Measurements from ENCODE around the gene SPG7. TPM values are rescaled to one million over a fixed set of nuclear protein-coding genes. Genes with fewer than 3 reads are reported as not detected.
"Not testable (repeated sequence)": the region's sequence is repeated elsewhere in the genome, so short reads cannot be mapped to it uniquely, and the experiment has no call there.

The SPG7 gene
- total RNA-seq, 8 experiments from 2014 or later: 47.7 to 134 (median 71.6) TPM

DNA sequence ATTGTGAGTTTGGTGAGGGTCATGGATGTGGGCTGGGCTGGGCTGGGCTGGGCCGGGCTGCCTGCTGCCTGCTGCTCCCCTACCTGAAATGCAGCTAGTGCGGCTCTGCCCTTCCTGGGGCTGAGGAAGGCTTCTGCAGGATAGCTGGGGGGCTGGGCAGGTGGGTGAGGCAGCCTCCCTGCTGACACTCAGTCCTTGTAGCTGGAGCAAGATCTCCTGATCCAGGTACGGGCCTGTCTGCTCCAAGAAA lies 57.0 kb downstream of the SPG7 start:
- WGBS, 10 experiments: no CpG with 5 or more reads among the region's 3 CpGs
- in situ Hi-C loops (cut with MboI; ENCODE audit: low pct_unique_long_range_greater_than_20kb in 2 of 9, low sequenced_read_pairs in 9 of 9, unreplicated experiment in 9 of 9): no loop called here
- no peak overlapping the region for H3K4me3 ChIP-seq
- no peak overlapping the region for H3K27ac ChIP-seq
- H3K4me1 ChIP-seq (replicated peaks in 1 of 2): peaks cover 25 to 33% of the 10 kb centered on the region in 2 donors
- ATAC-seq (replicated peaks in 6 of 8): peak in 3 of 8 experiments; percentile 3 to 5 (median 4)

DNA sequence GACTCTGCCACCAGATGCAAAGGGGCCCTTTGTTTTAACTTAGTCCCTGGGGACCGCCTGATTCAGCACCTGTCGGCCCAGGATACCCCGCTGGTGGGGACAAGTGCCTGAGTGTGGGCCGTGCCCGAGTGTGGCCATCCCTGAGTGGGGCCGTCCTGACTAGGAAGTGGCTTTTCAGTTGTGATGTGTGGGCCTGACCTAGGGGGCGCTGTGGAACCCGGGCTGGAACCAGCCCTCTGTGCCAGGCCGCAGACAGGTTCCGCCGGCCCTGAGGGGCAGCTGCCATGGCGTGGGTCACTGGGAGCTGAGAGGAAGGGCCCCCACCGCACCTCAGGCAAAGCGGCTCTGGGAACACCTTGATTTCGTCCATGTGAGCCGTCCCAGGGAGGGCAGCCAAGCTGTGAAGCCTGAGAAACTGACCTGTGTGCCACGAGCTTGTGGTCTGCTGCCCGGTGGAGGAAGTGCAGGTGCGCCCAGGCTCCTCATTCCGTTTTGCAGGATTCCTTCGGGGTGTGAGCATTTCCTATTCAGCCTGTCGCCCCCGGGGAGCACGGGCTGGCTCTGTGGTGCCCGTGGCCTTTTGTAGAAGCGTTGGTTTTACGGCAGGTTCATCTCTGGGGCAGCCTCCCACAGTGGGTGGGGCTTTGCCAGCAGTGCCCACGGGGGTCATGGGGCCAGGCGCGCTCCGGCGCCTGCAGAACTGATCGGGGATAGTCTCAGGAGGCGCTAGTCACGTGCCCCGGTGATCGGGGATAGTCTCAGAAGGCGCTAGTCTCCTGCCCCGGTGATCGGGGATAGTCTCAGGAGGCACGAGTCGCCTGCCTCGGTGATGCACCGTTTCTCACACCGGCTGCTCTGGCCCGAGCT lies 57.5 kb downstream of the SPG7 start:
- Histone ChIP-seq H3K4me3 (peak overlapping the region in 2 of 5 donors; percentile 8 to 10), H3K4me1 (replicated peaks in 1 of 2) (peaks cover 25 to 33% of the 10 kb centered on the region in 2 donors), H3K27ac (peak overlapping the region in 1 of 2 donors; percentile 8)
- in situ Hi-C loops (cut with MboI; ENCODE audit: low pct_unique_long_range_greater_than_20kb in 2 of 9, low sequenced_read_pairs in 9 of 9, unreplicated experiment in 9 of 9): no loop called here
- ATAC-seq (replicated peaks in 6 of 8): peak; percentile 42 to 82 (median 62)
- 0 to 17% (median 2%) methylated on average over 1 to 20 of the region's 46 CpGs; no CpG with 5 or more reads in 3 of the 10 experiments for WGBS, 10 experiments

DNA sequence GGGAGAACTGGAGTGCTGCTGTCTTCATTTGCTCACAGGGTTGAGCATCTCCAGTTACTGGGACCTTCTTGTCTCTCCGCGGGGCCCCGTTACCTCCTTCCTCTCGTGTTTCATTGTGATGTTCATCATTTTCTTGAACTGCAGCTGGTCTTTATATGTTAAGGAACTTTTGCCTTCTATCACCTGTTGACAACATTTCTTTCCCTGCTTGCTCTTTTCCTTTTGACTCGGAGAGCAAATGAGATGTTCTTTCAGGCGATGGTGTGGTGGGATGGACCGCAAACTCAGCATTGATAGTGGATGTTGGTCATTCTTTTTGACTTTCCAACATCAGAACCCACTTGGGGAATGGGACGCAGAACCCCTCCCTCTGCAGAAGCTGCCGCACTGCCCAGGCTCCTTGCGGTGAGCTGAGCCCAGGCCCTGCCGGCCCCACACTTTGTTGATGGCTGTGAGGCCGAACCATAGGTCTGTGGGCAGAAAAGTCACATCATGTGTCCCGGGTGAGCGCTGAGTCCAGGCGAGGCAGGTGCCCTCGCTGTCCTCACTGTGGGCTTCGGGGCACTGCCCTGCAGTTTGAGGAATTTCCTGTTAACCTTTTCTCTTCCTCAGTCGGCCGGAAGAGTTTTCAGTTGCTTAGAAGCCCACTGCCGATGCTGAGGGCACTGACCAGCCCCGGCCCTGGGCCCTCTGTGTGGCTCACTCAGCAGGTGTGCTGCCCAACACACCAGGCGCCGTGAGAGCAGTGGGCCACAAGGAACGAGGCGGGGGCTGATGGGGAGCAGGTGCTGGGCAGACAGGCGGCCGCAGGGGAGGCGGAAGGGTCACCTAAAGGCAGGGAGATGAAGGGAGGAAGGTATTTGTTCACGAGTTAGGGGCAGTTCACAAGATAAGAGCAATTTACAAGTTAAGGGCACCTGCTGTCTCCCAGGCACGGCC lies 59.7 kb downstream of the SPG7 start:
- H3K4me3 ChIP-seq: no peak overlapping the region
- no peak for ATAC-seq (replicated peaks in 6 of 8)
- in situ Hi-C loops (cut with MboI; ENCODE audit: low pct_unique_long_range_greater_than_20kb in 2 of 9, low sequenced_read_pairs in 9 of 9, unreplicated experiment in 9 of 9): no loop called here
- peaks cover 14 to 22% of the 10 kb centered on the region in 2 donors for H3K4me1 ChIP-seq (replicated peaks in 1 of 2)
- H3K27ac ChIP-seq: no peak overlapping the region
- 54 to 100% (median 78%) methylated on average over 1 to 7 of the region's 30 CpGs; no CpG with 5 or more reads in 2 of the 10 experiments for WGBS, 10 experiments

- WGBS, 10 experiments: 40 to 90% (median 75%) methylated on average over 2 to 8 of the region's 23 CpGs; no CpG with 5 or more reads in 3 of the 10 experiments
- Histone ChIP-seq H3K27ac (no peak overlapping the region), H3K4me1 (replicated peaks in 1 of 2) (peaks cover 18 to 20% of the 10 kb centered on the region in 2 donors), H3K4me3 (no peak overlapping the region)
- in situ Hi-C loops (cut with MboI; ENCODE audit: low pct_unique_long_range_greater_than_20kb in 2 of 9, low sequenced_read_pairs in 9 of 9, unreplicated experiment in 9 of 9): no loop called here
- peak in 1 of 8 experiments; percentile 1 for ATAC-seq (replicated peaks in 6 of 8)
These were observed 61.5 kb downstream of the SPG7 start for GRCh38 chr16:89569506-89570341.

GRCh38 chr16:89570342-89570923 lies 62.2 kb downstream of the SPG7 start:
- in situ Hi-C loops (cut with MboI; ENCODE audit: low pct_unique_long_range_greater_than_20kb in 2 of 9, low sequenced_read_pairs in 9 of 9, unreplicated experiment in 9 of 9): no loop called here
- no peak overlapping the region for H3K27ac ChIP-seq
- H3K4me3 ChIP-seq: no peak overlapping the region
- H3K4me1 ChIP-seq (replicated peaks in 1 of 2): peaks cover 16 to 20% of the 10 kb centered on the region in 2 donors
- ATAC-seq (replicated peaks in 6 of 8): no peak
- WGBS, 10 experiments: 60 to 86% (median 80%) methylated on average over 1 to 7 of the region's 30 CpGs; no CpG with 5 or more reads in 6 of the 10 experiments

DNA sequence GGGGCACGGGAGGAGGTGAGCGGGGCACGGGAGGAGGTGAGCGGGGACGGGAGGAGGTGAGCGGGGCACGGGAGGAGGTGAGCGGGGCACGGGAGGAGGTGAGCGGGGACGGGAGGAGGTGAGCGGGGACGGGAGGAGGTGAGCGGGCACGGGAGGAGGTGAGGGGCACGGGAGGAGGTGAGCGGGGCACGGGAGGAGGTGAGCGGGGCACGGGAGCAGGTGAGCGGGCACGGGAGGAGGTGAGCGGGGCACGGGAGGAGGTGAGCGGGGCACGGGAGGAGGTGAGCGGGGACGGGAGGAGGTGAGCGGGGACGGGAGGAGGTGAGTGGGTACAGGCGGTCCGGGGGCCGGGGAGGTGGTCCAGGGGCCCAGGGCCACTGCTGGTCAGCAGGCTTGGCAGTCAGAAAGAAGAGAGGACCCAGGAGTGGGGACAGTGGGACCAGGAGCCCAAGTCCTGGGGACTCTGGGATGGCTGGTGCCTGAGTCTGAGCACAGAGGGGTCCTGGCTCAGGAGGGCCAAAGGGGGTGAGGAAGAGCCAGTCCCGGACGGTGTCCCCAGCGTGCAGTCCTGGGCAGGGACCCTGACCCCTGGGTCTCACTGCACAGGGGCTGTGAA lies 62.9 kb downstream of the SPG7 start:
- in situ Hi-C loops (cut with MboI; ENCODE audit: low pct_unique_long_range_greater_than_20kb in 2 of 9, low sequenced_read_pairs in 9 of 9, unreplicated experiment in 9 of 9); ATAC-seq (replicated peaks in 6 of 8); H3K4me3 ChIP-seq; H3K27ac ChIP-seq: not testable (repeated sequence)
- WGBS, 10 experiments: no CpG with 5 or more reads among the region's 36 CpGs
- H3K4me1 ChIP-seq (replicated peaks in 1 of 2): peaks cover 10 to 13% of the 10 kb centered on the region in 2 donors

DNA sequence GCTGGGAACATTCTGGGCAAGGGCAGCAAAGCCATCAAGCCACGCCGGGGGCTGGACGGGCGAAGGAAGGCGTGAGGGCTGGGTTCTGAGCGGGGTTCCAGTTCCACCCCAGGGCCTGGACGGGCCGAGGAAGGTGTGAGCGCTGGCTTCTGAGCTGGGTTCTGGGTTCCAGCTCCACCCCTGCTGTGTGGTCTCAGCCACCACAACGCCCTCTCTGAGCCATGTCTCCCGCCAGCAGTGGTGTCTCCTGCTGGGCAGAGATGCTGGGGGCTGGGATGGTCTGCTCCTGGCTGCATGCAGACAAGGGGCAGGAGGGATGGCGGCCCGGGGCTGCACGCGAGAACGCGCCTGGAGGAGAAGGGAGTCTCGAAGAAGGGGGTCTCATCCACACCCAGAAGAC lies 63.4 kb downstream of the SPG7 start:
- in situ Hi-C loops (cut with MboI; ENCODE audit: low pct_unique_long_range_greater_than_20kb in 2 of 9, low sequenced_read_pairs in 9 of 9, unreplicated experiment in 9 of 9): no loop called here
- Histone ChIP-seq H3K4me1 (replicated peaks in 1 of 2) (peaks cover 4 to 8% of the 10 kb centered on the region in 2 donors), H3K4me3 (no peak overlapping the region), H3K27ac (no peak overlapping the region)
- no peak for ATAC-seq (replicated peaks in 6 of 8)
- 59 to 67% methylated on average over 3 to 17 of the region's 18 CpGs; no CpG with 5 or more reads in 8 of the 10 experiments for WGBS, 10 experiments

- Histone ChIP-seq H3K27ac (no peak overlapping the region), H3K4me1 (replicated peaks in 1 of 2) (peaks cover 4 to 8% of the 10 kb centered on the region in 2 donors), H3K4me3 (no peak overlapping the region)
- 40 to 100% (median 70%) methylated on average over 1 to 3 of the region's 14 CpGs; no CpG with 5 or more reads in 4 of the 10 experiments for WGBS, 10 experiments
- in situ Hi-C loops (cut with MboI; ENCODE audit: low pct_unique_long_range_greater_than_20kb in 2 of 9, low sequenced_read_pairs in 9 of 9, unreplicated experiment in 9 of 9): no loop called here
- no peak for ATAC-seq (replicated peaks in 6 of 8)
These were observed 63.9 kb downstream of the SPG7 start for GRCh38 chr16:89572073-89572484.

DNA sequence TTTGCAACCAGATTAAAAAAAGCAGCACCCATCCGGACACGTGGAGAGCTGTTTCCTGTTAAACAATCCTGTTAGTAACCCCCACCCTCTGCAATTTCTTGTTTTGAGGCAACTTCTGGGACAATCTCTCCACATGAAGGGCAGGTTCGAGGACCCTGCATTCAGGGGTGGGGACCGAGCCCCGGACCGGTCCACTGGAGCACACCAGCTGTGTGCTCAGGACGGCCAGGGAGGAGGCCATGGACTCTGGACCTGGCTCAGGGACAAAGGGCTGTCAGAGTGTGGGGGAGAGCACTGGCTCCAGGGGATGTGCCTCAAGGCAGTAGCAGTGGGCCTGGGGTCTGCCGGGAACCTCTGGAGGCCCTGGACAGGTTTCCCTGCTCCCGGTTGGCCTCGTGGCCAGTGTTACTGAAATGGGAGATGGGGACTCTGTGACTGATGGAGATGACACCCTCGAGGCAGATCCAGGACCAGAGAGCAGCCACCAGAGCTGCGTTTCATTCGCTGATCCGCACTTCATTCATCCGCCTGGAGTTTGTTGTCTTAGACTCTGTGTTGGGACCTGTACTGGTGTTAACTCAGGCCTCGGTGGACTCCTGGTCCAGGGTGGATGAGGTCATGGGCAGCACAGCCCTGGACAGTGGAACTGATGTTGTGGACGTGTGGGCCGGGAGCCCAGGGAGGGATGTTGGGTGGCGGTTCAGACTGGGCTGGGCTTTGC lies 64.4 kb downstream of the SPG7 start:
- WGBS, 10 experiments: 48 to 92% (median 71%) methylated on average over 2 to 8 of the region's 19 CpGs; no CpG with 5 or more reads in 6 of the 10 experiments
- in situ Hi-C loops (cut with MboI; ENCODE audit: low pct_unique_long_range_greater_than_20kb in 2 of 9, low sequenced_read_pairs in 9 of 9, unreplicated experiment in 9 of 9): no loop called here

GRCh38 chr16:89573826-89574680 lies 65.8 kb downstream of the SPG7 start:
- peak in 1 of 8 experiments; percentile 28 for ATAC-seq (replicated peaks in 6 of 8)
- in situ Hi-C loops (cut with MboI; ENCODE audit: low pct_unique_long_range_greater_than_20kb in 2 of 9, low sequenced_read_pairs in 9 of 9, unreplicated experiment in 9 of 9): no loop called here
- WGBS, 10 experiments: 59 to 100% (median 79%) methylated on average over 2 to 7 of the region's 31 CpGs; no CpG with 5 or more reads in 4 of the 10 experiments
- Histone ChIP-seq H3K4me3 (peak overlapping the region in 1 of 5 donors; percentile 40), H3K27ac (no peak overlapping the region), H3K4me1 (replicated peaks in 1 of 2) (peaks cover 4 to 8% of the 10 kb centered on the region in 2 donors)

More for the DNA sequence above, 64.4 kb downstream of the SPG7 start:
- Histone ChIP-seq H3K4me3 (no peak overlapping the region), H3K27ac (no peak overlapping the region), H3K4me1 (replicated peaks in 1 of 2) (peaks cover 4 to 8% of the 10 kb centered on the region in 2 donors)
- ATAC-seq (replicated peaks in 6 of 8): no peak
